Spleen (tissue), 3 donors: ENCODE measurements around the gene FOLH1.
"Not testable (repeated sequence)": the region's sequence is repeated elsewhere in the genome, so short reads cannot be mapped to it uniquely, and the experiment has no call there.

Experiments
- POLR2A ChIP-seq, 3 donors: fragments of 450-650 bp; IDR thresholded peaks; one replicate each; pipeline ENCODE4 v1.5.1; 2017; ENCODE audit warnings: antibody characterized with exemption in 3 of 3, mild to moderate bottlenecking in 1 of 3
- POLR2AphosphoS5 ChIP-seq, 3 donors: sonication (generic); formaldehyde crosslinking; IDR thresholded peaks; one replicate each; pipeline ENCODE4 v1.5.1; 2017; ENCODE audit warnings: antibody characterized with exemption in 3 of 3

DNA sequence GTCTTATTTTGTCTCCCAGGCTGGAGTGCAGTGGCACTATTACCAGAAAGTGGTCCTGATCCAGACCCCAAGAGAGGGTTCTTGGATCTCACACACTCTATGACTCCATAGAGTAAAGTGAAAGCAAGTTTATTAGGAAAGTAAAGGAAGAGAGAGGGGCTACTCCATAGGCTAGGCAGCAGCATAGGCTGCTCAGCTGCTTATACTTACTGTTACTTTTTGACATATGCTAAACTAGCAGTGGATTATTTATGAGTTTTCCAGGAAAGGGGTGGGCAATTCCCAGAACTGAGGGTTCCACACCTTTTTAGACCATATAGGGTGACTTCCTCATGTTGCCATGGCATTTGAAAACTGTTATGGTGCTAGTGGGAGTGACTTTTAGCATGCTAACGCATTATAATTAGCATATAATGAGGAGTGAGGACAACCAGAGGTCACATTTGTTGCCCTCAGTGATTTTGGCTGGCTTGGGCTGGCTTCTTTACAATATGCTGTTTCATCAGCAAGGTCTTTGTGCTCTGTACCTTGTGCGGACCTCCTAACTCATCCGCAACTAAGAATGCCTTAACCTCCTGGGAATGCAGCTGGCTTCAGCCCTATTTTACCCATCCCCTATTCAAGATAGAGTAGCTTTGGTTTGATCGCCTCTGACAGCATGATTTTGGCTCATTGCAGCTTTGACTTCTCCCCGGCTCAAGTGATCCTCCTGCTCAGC is 42.2 kb upstream of the FOLH1 start:
- TF ChIP-seq POLR2AphosphoS5, POLR2A (IDR thresholded peaks at IDR 0.05): not testable (repeated sequence)
